OCI-M1 (cell line): Measurements from ENCODE around the gene RALGPS1.

Experiments
- DNase-seq: peaks from one replicate; lab custom pipeline; 2025; lab: John Stamatoyannopoulos, UW

Gene RALGPS1

GRCh38 chr9:127258606-127259471 is 344.3 kb downstream of the RALGPS1 start:
- DNase-seq = no peak

GRCh38 chr9:127262602-127263001 is 348.0 kb downstream of the RALGPS1 start:
- DNase-seq = no peak

GRCh38 chr9:127263237-127263636 is 348.7 kb downstream of the RALGPS1 start:
- DNase-seq = no peak

- DNase-seq = no peak
These were observed 349.1 kb downstream of the RALGPS1 start for GRCh38 chr9:127263664-127264063.

GRCh38 chr9:127264462-127265219 is 350.1 kb downstream of the RALGPS1 start, which contains the start of gene GARNL3:
Gene GARNL3, plus strand, starts transcription at chr9:127264774. Its CDS starts 104 bp downstream, at chr9:127264878.
- DNase-seq = no peak

- DNase-seq = no peak
These were observed 353.4 kb downstream of the RALGPS1 start for GRCh38 chr9:127267793-127268525.

- DNase-seq = no peak
These were observed 354.9 kb downstream of the RALGPS1 start for GRCh38 chr9:127269449-127269848.
